Right lobe of liver (tissue), 6 donors: ENCODE results near the gene ZNG1B. TPM values are rescaled to one million over a fixed set of nuclear protein-coding genes. Genes with fewer than 3 reads are reported as not detected.
"Not testable (repeated sequence)": the region's sequence is repeated elsewhere in the genome, so short reads cannot be mapped to it uniquely, and the experiment has no call there.

Experiments
- ATAC-seq, 4 donors: fragments of 200-7000 bp; cut with Tn5 transposase; one replicate each; pipeline ENCODE4 v1.9.1; 2020; ENCODE audit warnings: mild to moderate bottlenecking in 4 of 4, moderate library complexity in 4 of 4
- DNase-seq, 3 donors: peaks; one replicate each; pipeline ENCODE4 v3.0.0-alpha.2; 2020
- H3K27ac ChIP-seq, 3 donors: fragments of 200-600 bp; one replicate each; pipeline ENCODE4 v1.8.0; 2022
- H3K27me3 ChIP-seq, 2 donors: fragments of 200-600 bp; one replicate each; pipeline ENCODE4 v1.8.0; 2022
- H3K36me3 ChIP-seq, 4 donors: fragments of 200-600 bp; sonication (generic) in 1 of 4; one replicate each; pipeline versions ENCODE4 v1.5.1 to v1.8.0; 2017 to 2022; ENCODE audit warnings: control low read depth in 1 of 4
- H3K4me1 ChIP-seq, 4 donors: fragments of 200-600 bp; sonication (generic) in 1 of 4; one replicate each; pipeline versions ENCODE4 v1.5.1 to v1.8.0; 2017 to 2022; ENCODE audit warnings: control low read depth in 1 of 4
- H3K4me3 ChIP-seq, 3 donors: fragments of 200-600 bp; one replicate each; pipeline ENCODE4 v1.8.0; 2022
- H3K9me3 ChIP-seq, 4 donors: fragments of 200-600 bp; sonication (generic) in 1 of 4; one replicate each; pipeline versions ENCODE4 v1.5.1 to v1.8.0; 2017 to 2022; ENCODE audit warnings: control low read depth in 1 of 4
- CTCF ChIP-seq, 4 donors: fragments of 200-600 bp in 3 of 4; fragments of 450-650 bp in 1 of 4; IDR thresholded peaks; one replicate each; pipeline versions ENCODE4 v1.5.1 to v1.8.0; 2016 to 2022; ENCODE audit warnings: antibody characterized with exemption in 4 of 4, mild to moderate bottlenecking in 2 of 4
- POLR2A ChIP-seq: fragments of 450-650 bp; IDR thresholded peaks from one replicate; pipeline ENCODE4 v1.6.1; 2017; ENCODE audit warnings: antibody characterized with exemption, mild to moderate bottlenecking
- WGBS: methylation state at CpG from one replicate; pipeline ENCODE4 v1.1.6; 2018; ENCODE audit warnings: low coverage, low lambda C conversion rate; ENCODE audit not compliant: insufficient coverage; ENCODE audit errors: missing lambda C conversion rate; 5-methylcytosine and 5-hydroxymethylcytosine counted together
- intact Hi-C, 2 donors: fragments of 100-400 bp; cut with DNase I; formaldehyde crosslinking; loops; one replicate each; pipeline versions ENCODE4 v1.11.2 to v1.14.1; 2022
- long read RNA-seq: library from polyadenylated mRNA; unstranded; transcript quantifications from one replicate; pipeline ENCODE4 v2.0.0, GENCODE V29; 2019
- total RNA-seq, 6 experiments: library from RNA; depleted of rRNA in 2 of 6; stranded (reverse); fragments of >200 nt in 2 of 6; fragmentation: NEBNext Ultra II Directional in 3 of 6; extraction: Animal tissue kit (Norgen Biotek cat#: 25700) in 3 of 6; gene quantifications; one replicate each; pipeline versions ENCODE4 v1.1.0 to v1.2.4, GENCODE V29; 2016 to 2023
- donor health status: DM: no; HTN: yes; CAD: no.
- donor health status: DM: no; HTN: no; CAD: no.
- donor health status: DM: no; HTN: no; CAD: no.
- donor health status: DM: no; HTN: yes; CAD: no.
- donor health status: DM: no; HTN: yes; CAD: no.

Gene ZNG1B
- total RNA-seq, result 10 to 100 TPM; 10.8 to 16.4 (median 13.3) TPM
- long read RNA-seq, transcript CBWD2-203 (14 exons, 1,665 nt), result major isoform, 5 of 13 reads
- long read RNA-seq, partial matches to known transcripts, result 1 of 13 reads
- long read RNA-seq, other reads (novel, unspliced or antisense), result 0 of 13 reads

- ATAC-seq, H3K9me3 ChIP-seq, H3K4me1 ChIP-seq, H3K27me3 ChIP-seq, H3K36me3 ChIP-seq, intact Hi-C loops: not testable (repeated sequence)
- Histone ChIP-seq H3K27ac (peak within 1 kb of the TSS; percentile 29 to 36 (median 33)), H3K4me3 (peak within 1 kb of the TSS; percentile 33 to 54 (median 53))
- peak; percentile 84 to 91 (median 87) for DNase-seq
- WGBS, result under 1% methylated on average over 20 of the region's 56 CpGs
Observed at GRCh38 chr2:113437508-113438465, at the start of gene ZNG1B. ZNG1B (plus strand) TSS chr2:113437691; CDS start chr2:113437869, 178 bp downstream.

GRCh38 chr2:113390124-113390849 lies 47.2 kb upstream of the ZNG1B start:
- 10% methylated on average over 11 of the region's 11 CpGs for WGBS
- TF ChIP-seq POLR2A, result no peak
- TF ChIP-seq CTCF (IDR thresholded peaks at IDR 0.05), result peak; percentile 68 to 96 (median 94)

GRCh38 chr2:113391073-113391472 lies 46.4 kb upstream of the ZNG1B start:
- intact Hi-C loops, result no loop called here
- Histone ChIP-seq H3K4me3 (no peak overlapping the region), H3K27me3 (no peaks in the 10 kb centered on the region), H3K4me1 (no peaks in the 10 kb centered on the region), H3K27ac (no peak overlapping the region), H3K9me3 (no peaks in the 10 kb centered on the region), H3K36me3 (no peaks in the 10 kb centered on the region)
- TF ChIP-seq CTCF (IDR thresholded peaks at IDR 0.05) (no peak), POLR2A (no peak)
- 54% methylated on average over 2 of the region's 6 CpGs for WGBS
- ATAC-seq, result no peak
- DNase-seq, result no peak

More at GRCh38 chr2:113390124-113390849, 47.2 kb upstream of the ZNG1B start:
- no peaks in the 10 kb centered on the region for H3K4me1 ChIP-seq
- H3K4me3 ChIP-seq, result peak overlapping the region in 1 of 3 donors; percentile 11
- H3K27ac ChIP-seq, result no peak overlapping the region
- ATAC-seq (peak; percentile 97 to 99 (median 98)), DNase-seq (peak in 1 of 3 donors; percentile 65)
- H3K36me3 ChIP-seq, result no peaks in the 10 kb centered on the region
- H3K9me3 ChIP-seq, result no peaks in the 10 kb centered on the region
- no peaks in the 10 kb centered on the region for H3K27me3 ChIP-seq
- intact Hi-C loops, result no loop called here

- Histone ChIP-seq H3K9me3 (no peaks in the 10 kb centered on the region), H3K4me1 (no peaks in the 10 kb centered on the region), H3K4me3 (no peak overlapping the region), H3K36me3 (no peaks in the 10 kb centered on the region), H3K27me3 (no peaks in the 10 kb centered on the region), H3K27ac (no peak overlapping the region)
- ATAC-seq, result no peak
- intact Hi-C loops, result no loop called here
- DNase-seq, result no peak
- TF ChIP-seq POLR2A (no peak), CTCF (IDR thresholded peaks at IDR 0.05) (no peak)
- WGBS, result 62% methylated on average over 2 of the region's 5 CpGs
Observed at GRCh38 chr2:113406114-113406513, 31.4 kb upstream of the ZNG1B start.
